Mesenteric fat pad (tissue), 1 donor: ENCODE measurements around the gene GPN3. TPM values are rescaled to one million over a fixed set of nuclear protein-coding genes. Genes with fewer than 3 reads are reported as not detected.
"Not testable (repeated sequence)": the region's sequence is repeated elsewhere in the genome, so short reads cannot be mapped to it uniquely, and the experiment has no call there.

Experiments
- DNase-seq: peaks from one replicate; pipeline ENCODE4 v3.0.0-alpha.2; 2020; ENCODE audit warnings: low spot score
- total RNA-seq: library from RNA; stranded (reverse); fragmentation: NEBNext Ultra II Directional; extraction: Animal tissue kit (Norgen Biotek cat#: 25700); gene quantifications from one replicate; pipeline ENCODE4 v1.2.1, GENCODE V29; 2021
- donor health status: DM: yes; HTN: yes; CAD: no.

GPN3 gene
- total RNA-seq, 1 donor from 2014 or later, result 24.1 TPM

DNA sequence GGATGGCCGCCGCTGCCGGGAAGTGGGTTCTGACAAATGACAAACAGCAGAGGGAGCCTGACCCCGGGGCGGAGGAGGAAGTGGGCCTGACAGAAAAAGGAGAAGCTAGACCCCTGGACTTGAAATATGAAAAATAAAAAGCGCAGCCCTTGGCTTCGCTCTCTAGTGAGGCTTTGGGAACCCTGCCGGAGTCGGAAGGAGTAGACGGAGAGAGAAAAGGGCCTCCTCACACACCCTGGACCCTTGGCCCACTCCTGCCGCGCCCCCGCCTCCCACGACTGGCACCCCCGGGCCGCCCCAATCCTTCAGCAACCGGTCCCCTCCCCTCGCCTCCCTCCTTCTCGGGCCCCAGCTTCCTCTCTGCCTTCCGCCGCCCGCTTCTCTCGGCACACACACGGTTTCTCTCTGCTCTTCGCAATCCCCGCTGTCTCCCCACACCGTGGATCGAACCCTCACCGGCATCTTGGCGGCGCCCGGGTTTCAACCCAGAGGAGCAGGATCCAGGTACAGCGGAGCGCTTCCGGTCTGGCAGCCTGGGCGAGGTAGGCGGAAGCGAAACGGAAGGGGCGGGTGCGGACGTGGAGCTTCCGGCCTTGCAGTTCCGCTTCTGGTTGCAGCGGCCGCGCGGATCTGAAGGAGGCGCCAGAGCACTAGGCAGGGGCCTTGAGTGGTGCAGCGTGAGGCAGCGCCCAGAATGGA lies 18.1 kb downstream of the GPN3 start, which contains the start of gene ARPC3:
Gene ARPC3, minus strand, starts transcription at position 539 of the 699 bp plus-strand sequence. Its CDS starts 77 bp downstream, at position 462.
- DNase-seq, result peak; percentile 98

DNA sequence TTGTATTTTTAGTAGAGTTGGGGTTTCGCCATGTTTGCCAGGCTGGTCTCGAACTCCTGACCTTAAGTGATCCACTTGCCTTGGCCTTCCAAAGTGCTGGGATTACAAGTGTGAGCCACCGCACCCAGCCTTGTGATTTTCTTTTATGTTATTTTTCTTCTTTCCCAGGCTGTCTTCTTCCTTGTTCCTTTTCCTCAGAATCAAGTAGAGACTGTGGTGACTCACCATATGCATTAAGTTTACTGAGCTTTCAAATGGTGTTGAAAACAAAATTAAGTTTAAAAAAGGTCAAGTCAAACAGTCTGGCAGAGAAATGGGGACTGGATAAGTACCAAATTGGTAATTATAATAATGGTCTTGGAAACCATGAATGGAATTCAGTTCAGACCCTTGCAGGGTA lies 23.6 kb downstream of the GPN3 start:
- no peak for DNase-seq

DNA sequence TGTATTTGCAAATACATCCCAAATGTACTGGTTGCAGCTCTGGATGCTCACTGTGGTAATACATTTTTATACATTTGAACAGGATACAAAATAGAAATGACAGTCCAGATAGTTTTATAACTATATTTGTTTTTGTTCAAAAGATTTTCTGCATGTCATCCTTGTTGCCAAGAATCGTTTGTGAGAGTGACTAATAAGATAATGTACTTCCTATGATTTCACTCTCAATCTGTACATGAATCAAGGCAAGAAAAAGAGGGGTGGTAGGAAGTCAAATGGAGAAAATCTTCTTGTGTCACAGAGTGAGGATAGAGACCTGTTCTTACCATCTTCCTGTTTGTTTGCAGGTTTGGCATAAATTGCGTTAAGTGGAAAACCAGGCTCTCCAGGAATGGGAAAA lies 31.8 kb downstream of the GPN3 start:
- no peak for DNase-seq

DNA sequence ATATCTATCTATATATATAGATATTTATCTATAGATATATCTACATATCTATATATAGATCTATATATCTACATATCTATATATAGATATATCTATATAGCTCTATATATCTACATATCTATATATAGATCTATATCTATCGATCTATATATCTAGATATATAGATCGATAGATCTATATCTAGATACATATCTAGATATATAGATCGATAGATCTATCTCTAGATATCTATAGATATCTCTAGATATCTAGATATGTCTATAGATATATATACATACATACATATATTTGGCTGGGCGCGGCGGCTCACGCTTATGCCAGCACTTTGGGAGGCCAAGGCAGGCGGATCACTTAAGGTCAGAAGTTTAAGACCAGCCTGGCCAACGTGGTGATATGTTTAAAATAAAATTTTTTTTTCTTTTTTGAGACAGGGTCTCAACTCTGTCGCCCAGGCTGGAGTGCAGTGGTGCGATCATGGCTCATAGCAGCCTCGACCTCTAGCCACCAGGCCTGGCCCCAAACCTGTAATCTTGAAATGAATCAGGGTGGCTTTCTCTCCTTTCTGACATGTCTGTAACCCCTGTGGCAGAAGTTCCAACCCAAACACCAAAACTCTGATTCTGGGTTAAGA lies 36.0 kb downstream of the GPN3 start:
- DNase-seq, result peak; percentile 74

DNA sequence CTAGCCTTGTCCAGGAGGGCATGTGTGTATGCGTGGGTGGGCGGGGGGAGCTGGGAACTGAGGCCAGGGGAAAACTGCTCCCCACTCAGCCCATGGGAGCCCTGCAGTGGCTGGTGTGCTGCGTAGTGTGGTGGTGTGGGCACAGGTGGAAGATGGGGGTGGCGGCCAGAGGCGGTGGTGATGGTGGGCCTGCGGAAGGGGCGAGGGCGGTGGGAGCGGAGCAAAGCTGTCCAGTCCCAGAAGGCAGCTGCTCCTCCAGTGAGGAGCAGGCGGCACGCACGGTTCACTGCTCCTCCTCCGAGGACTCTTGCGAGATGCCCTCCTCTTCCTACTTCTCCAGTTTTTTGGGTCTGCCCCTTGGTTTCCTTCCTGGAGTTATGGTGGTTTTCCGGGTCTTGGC lies 38.4 kb downstream of the GPN3 start:
- DNase-seq, result peak; percentile 83

DNA sequence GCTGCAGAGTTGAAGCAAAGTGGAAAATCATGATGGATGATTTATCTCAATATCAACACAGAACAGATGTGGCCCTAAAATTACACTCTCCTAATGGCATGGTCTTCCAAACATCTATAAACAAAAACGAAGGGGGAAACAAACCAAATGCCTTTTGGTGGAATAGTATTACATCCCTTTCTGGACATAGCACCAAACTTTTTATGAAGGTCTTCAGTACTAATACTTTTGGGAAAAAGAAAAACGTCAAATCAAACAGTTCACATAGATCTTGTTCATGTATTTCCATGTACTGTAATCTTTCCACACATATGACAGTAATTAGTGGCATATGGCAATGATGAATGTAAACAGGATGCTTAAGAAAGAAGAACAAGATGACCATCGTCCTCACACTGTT lies 41.7 kb downstream of the GPN3 start:
- no peak for DNase-seq

DNA sequence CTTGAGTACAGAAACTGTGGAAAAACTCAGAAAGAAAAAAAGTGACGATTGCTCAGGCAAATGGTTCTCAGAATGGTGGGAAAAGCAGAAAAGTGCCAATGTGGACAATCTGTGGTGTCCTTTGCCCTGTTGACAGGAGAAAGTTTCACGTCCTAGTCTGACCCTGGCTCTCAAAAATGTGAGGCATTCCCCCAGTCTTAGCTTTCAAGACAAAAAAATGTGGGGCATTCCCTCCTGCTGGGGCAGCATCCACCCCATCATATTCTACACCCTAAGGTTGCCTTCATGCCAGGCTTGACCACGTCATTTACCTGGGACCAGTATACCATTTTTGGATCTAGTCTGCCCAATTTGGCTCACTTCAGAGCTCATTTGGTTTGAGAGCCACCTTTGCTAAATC lies 43.8 kb downstream of the GPN3 start:
- DNase-seq, result peak; percentile 37

DNA sequence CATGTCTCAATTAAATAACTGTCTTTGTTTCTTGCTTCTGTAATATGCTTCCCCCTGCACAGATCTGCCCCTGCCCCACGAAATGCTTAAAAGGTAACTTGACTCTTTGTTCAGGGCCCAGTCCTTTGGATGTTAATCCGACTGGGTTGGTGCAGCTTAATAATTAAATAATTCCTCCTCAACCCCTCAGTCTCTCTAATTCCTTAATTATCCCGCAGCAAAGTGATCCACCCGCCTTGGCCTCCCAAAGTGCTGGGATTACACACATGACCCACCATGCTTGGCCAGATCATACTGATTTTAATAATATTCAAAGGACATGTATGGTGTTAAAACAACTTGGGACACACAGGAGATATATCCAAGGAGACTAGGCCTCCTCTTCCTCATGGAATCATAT lies 46.4 kb downstream of the GPN3 start:
- peak; percentile 62 for DNase-seq

DNA sequence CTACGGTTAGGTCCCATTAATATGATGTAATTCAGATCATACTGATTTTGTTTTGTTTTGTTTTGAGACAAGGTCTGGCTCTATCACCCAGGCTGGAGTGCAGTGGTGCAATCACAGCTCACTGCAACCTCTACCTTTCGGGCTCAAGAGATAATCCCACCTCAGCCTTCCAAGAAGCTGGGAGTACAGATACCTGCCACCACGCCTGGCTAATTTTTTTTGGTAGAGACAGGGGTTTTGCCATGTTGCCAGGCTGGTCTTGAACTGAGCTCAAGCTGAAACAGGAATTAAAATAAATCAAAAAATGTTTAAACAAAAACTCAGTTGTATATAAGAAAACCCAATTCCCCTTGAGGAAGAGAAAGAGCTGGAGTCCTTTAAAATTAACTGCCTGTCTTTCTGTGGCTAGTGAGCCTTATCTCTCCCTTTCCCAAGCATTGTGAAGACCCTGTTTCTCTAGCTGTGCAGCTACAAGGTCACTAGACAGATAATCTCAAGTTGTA lies 46.8 kb downstream of the GPN3 start:
- DNase-seq, result no peak

DNA sequence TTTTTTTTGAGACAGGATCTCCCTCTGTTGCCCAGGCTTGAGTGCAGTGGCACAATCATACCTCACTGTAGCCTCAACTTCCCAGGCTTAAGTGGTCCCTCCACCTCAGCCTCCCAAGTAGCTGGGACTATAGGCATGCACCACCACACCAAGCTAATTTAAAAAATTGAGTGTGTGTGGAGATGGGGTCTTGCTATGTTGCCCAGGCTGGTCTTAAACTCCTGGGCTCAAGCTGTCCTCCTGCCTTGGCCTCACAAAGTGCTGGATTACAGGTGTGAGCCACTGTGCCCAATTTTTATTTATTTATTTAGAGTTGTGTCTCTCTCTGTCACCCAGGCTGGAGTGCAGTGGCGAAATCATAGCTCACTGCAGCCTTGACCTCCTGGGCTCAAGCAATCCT lies 47.4 kb downstream of the GPN3 start:
- DNase-seq, result not testable (repeated sequence)

DNA sequence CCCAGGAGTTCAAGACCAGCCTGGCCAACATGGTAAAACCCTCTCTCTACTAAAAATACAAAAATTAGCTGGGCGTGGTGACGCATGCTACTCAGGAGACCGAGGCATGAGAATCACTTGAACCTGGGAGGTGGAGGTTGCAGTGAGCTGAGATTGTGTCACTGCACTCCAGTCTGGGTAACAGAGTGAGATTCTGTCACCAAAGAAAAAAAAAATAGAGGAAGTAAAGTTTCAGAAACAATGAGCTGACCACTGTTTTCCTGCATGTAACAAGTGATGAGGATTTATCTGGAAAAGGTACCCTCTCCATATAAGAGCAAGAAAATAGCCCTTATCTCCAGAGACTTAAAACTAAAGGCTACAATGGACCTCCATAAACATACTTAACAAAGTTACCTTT lies 50.9 kb downstream of the GPN3 start:
- DNase-seq, result not testable (repeated sequence)

DNA sequence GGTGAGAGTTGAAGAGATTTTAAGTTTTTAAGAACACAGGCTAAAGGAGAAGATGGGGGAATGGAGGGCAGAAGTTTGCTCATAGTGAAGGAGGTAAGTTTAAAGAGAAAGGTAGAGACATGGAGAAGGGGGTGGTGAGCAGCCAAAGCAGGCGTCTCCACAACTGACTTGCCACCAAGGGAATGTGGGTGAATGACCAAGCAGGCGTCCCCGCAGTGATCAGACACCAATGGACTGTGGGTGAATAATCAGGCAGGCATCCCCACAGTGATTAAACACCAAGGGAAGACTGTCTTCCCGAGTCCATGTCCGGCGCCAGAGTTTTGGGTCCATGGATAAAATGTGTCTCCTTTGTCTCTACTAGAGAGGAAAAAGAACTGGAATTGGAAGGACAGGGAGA lies 58.0 kb downstream of the GPN3 start:
- DNase-seq, result not testable (repeated sequence)

DNA sequence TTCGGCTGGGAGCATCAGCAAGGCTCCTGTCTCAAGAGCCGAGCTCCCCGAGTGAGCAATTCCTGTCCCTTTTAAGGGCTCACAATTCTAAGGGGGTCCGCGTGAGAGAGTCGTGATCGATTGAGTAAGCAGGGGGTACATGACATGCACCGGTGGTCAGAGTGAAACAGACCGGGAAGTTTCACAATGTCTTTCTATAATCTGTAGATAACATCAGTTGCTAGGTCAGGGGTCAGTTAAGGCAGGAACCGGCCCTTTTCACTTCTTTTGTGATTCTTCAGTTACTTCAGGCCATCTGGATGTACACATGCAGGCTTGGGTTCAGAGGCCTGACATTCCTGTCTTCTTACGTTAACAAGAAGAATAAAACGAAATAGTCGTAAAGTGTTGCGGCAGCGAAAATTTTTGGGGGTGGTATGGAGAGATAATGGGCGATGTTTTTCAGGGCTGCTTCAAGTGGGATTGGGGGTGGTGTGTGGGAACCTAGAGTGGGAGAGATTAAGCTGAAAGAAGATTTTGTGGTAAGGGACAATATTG lies 62.9 kb downstream of the GPN3 start:
- DNase-seq, result not testable (repeated sequence)

DNA sequence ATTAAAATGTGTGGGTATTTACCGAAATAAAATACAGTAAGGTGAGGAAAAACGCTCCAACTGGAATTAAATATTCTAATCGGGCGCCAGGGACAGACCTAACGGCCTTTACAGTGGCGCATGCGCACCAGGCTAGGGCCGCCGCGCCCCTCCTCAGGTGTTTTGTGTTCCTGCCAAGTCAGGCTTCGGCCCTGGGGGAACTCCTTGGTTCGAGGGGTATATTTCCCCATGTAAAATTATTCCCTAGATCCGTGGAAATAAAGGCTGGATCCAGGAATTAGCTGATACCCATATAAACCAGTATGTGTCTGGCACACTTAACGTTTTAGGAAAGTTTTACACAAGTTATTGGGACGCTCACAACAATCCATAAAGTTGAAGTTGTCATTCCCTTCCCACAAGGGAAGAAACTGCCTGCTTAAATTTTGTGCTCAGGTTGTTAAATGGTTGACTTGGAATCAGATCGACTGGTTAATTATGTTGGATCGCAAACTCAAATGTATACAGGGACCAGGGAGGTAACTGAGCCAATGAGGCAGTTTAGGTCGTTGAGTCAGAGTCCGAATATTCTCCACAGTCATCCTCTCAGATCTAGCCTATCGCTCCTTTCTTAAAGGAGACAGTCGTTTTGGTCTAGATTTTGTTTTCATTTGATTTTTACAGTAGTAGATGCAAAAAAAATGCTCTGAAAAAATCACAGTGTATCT lies 63.9 kb downstream of the GPN3 start:
- DNase-seq, result no peak

DNA sequence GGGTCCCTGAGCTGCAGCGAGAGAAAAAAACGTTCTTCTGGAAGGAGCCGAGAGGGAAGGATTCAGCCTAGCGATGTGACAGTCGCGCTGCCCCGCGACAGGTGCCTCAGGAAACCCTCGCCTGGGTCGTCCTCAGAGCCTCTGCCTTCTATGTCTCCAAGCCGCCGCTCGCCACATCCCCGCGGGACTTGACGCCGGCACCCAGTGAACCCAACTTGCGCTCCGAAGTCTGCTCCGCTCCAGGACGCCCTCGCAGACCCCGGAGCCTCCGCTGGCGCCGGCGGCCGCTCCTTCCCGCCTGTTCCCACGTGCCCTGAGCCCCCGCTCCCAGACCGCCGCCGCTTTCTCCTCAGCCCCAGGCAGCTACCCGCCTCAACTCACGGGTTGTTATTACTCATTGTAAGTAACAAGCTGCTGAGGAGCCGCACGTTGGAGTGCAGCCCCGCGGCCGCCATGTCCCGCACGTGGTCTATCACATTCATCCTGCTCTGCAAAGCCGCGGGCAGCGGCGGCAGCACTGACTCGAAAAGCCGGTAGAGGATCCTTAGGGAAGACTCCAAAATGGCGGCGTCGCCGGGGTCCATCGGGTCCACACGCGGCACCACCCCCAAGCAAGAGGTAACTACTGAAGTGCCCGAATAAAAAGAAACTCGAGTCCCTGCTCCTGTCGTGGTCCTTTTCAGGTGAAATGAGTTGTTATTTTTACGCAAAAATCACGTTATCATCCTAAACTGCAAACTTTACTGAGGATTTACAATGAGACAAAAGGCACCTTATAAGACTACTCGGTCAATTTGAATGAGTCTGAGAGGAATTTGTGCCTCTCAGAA lies 64.7 kb downstream of the GPN3 start, which contains the start of gene ANAPC7:
Gene ANAPC7, minus strand, starts transcription at position 563 of the 830 bp plus-strand sequence. Its CDS starts 81 bp downstream, at position 482.
- DNase-seq, result peak; percentile 97

Other genes with a start within 250 kb of the GPN3 start
- 232 TPM for gene ATP2A2, start 187.0 kb downstream of the GPN3 start, total RNA-seq
- 47.1 TPM for gene ANAPC7, start 64.5 kb downstream of the GPN3 start, total RNA-seq
- 187 TPM for gene ARPC3, start 17.9 kb downstream of the GPN3 start, total RNA-seq
- 6.6 TPM for gene FAM216A, start 588 bp upstream of the GPN3 start, total RNA-seq
- gene VPS29, start 33.9 kb upstream of the GPN3 start, total RNA-seq, result 110 TPM
- 0.90 TPM for gene RAD9B, start 34.1 kb upstream of the GPN3 start, total RNA-seq
- gene PPTC7, start 115.1 kb upstream of the GPN3 start, total RNA-seq, result 29.9 TPM
- gene TCTN1, start 145.9 kb upstream of the GPN3 start, total RNA-seq, result 22.7 TPM
- gene HVCN1, start 220.9 kb upstream of the GPN3 start, total RNA-seq, result 4.2 TPM